Fibroblast of lung (primary cell): ENCODE data around the gene CHD9. TPM values are rescaled to one million over a fixed set of nuclear protein-coding genes. Genes with fewer than 3 reads are reported as not detected.

Source experiments
- DNase-seq, 2 donors: peaks; one replicate each; pipeline versions ENCODE4 v3.0.0 to v3.0.0-alpha.2; 2010; ENCODE audit warnings: low read depth in 2 of 2
- H2AFZ ChIP-seq: 2 replicates; pipeline ENCODE4 v1.5.1; 2012; ENCODE audit warnings: low read length, control low read depth, inconsistent platforms
- H3K27ac ChIP-seq: 2 replicates; pipeline ENCODE4 v1.5.1; 2011; ENCODE audit warnings: low read length, control low read depth; ENCODE audit not compliant: insufficient read depth
- H3K27me3 ChIP-seq: 2 replicates; pipeline ENCODE4 v1.5.1; 2011; ENCODE audit warnings: mild to moderate bottlenecking, low read length; ENCODE audit not compliant: control insufficient read depth, insufficient read depth
- H3K36me3 ChIP-seq: 2 replicates; pipeline ENCODE4 v1.5.1; 2011; ENCODE audit warnings: low read length; ENCODE audit not compliant: control insufficient read depth, insufficient read depth
- H3K4me1 ChIP-seq: 2 replicates; pipeline ENCODE4 v1.5.1; 2011; ENCODE audit warnings: low read length; ENCODE audit not compliant: control insufficient read depth, insufficient read depth; ENCODE audit errors: extremely low read depth
- H3K4me2 ChIP-seq: 2 replicates; pipeline ENCODE4 v1.5.1; 2011; ENCODE audit warnings: low read length, control low read depth; ENCODE audit not compliant: insufficient read depth; ENCODE audit errors: extremely low read depth
- H3K4me3 ChIP-seq, 4 experiments: fragments of 200-600 bp in 1 of 4; sonication (generic) in 1 of 4; replicated peaks in 1 of 4; 2 replicates each; pipeline ENCODE4 v1.5.1; 2011 to 2016; ENCODE audit warnings: low read length in 4 of 4, low read depth in 3 of 4, mild to moderate bottlenecking in 3 of 4, control low read depth in 2 of 4, inconsistent platforms in 1 of 4, mixed read lengths in 1 of 4; ENCODE audit not compliant: insufficient read depth in 1 of 4; ENCODE audit errors: control extremely low read depth in 1 of 4
- H3K79me2 ChIP-seq: 2 replicates; pipeline ENCODE4 v1.5.1; 2012; ENCODE audit warnings: mild to moderate bottlenecking, low read length, inconsistent platforms; ENCODE audit not compliant: control insufficient read depth, insufficient read depth
- H3K9ac ChIP-seq: 2 replicates; pipeline ENCODE4 v1.5.1; 2011; ENCODE audit warnings: mild to moderate bottlenecking, low read length, control low read depth; ENCODE audit not compliant: insufficient read depth
- H3K9me3 ChIP-seq: 2 replicates; pipeline ENCODE4 v1.5.1; 2012; ENCODE audit warnings: low read depth, low read length; ENCODE audit not compliant: control insufficient read depth, insufficient read depth
- H4K20me1 ChIP-seq: 2 replicates; pipeline ENCODE4 v1.5.1; 2011; ENCODE audit warnings: low read length; ENCODE audit not compliant: control insufficient read depth, insufficient read depth; ENCODE audit errors: extremely low read depth
- EZH2 ChIP-seq: IDR thresholded peaks from 2 replicates; pipeline ENCODE4 v1.5.1; 2012; ENCODE audit warnings: low read length, control low read depth, mild to moderate bottlenecking; ENCODE audit errors: missing control alignments
- polyA plus RNA-seq, 2 donors: library from polyadenylated mRNA; depleted of rRNA in 1 of 2; stranded (reverse) in 1 of 2; unstranded in 1 of 2; fragments of >200 nt; gene quantifications; 2 replicates each; pipeline ENCODE4 v1.2.1, GENCODE V29; 2011 to 2012; ENCODE audit warnings: missing spikeins in 1 of 2
- total RNA-seq: library from RNA; depleted of rRNA; stranded (reverse); fragments of >200 nt; gene quantifications from 2 replicates; pipeline ENCODE4 v1.2.1, GENCODE V29; 2014
- TF ChIP-seq, protein P1 (sequence below), 2 donors: IDR thresholded peaks in 1 of 2; conservative IDR thresholded peaks in 1 of 2; 1 replicate in 1 of 2; 2 replicates in 1 of 2; pipeline ENCODE4 v1.5.1; 2011 to 2012; ENCODE audit warnings: low read length in 2 of 2, control low read depth in 1 of 2, inconsistent platforms in 1 of 2, low read depth in 1 of 2, mild to moderate bottlenecking in 1 of 2

The CHD9 gene
- total and polyA plus RNA-seq, 2 donors (not counting 1 experiment from before 2014, with no cell fraction given): 32.9 to 60.9 TPM

DNA sequence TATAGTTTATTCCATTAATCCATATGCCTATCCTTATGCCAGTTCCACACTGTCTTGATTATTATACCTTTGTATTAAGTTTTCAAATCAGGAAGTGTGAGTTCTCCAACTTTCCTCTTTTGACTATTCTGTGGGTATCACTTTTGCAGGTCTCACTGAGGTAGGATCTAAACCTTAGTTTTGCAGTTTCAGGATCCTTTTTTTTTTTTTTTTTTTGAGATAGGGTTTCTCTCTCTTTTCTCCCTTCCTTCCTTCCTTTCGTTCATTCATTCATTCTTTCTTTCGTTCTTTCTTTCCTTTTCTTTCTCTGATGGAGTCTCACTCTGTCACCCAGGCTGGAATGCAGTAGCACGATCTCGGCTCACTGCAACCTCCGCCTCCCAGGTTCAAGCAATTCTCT lies 71.6 kb downstream of the CHD9 start:
- no peak overlapping the region for H3K4me3 ChIP-seq
- no peaks in the 10 kb centered on the region for H4K20me1 ChIP-seq
- no peak overlapping the region for H3K27ac ChIP-seq
- H3K9ac ChIP-seq: no peak overlapping the region
- H3K79me2 ChIP-seq: peaks cover under 1% of the 10 kb centered on the region
- H3K4me2 ChIP-seq: no peak overlapping the region
- TF ChIP-seq EZH2: no peak
- TF ChIP-seq, protein P1, sequence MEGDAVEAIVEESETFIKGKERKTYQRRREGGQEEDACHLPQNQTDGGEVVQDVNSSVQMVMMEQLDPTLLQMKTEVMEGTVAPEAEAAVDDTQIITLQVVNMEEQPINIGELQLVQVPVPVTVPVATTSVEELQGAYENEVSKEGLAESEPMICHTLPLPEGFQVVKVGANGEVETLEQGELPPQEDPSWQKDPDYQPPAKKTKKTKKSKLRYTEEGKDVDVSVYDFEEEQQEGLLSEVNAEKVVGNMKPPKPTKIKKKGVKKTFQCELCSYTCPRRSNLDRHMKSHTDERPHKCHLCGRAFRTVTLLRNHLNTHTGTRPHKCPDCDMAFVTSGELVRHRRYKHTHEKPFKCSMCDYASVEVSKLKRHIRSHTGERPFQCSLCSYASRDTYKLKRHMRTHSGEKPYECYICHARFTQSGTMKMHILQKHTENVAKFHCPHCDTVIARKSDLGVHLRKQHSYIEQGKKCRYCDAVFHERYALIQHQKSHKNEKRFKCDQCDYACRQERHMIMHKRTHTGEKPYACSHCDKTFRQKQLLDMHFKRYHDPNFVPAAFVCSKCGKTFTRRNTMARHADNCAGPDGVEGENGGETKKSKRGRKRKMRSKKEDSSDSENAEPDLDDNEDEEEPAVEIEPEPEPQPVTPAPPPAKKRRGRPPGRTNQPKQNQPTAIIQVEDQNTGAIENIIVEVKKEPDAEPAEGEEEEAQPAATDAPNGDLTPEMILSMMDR (conservative IDR thresholded peaks at IDR 0.05 in 1 of 2, IDR thresholded peaks at IDR 0.05 in 1 of 2; ENCODE audit: low read depth in 1 of 2, low read length in 2 of 2): no peak
- no peaks in the 10 kb centered on the region for H3K36me3 ChIP-seq
- no peaks in the 10 kb centered on the region for H3K9me3 ChIP-seq
- DNase-seq: no peak
- no peak overlapping the region for H2AFZ ChIP-seq
- H3K4me1 ChIP-seq: peaks cover 8% of the 10 kb centered on the region
- H3K27me3 ChIP-seq: no peaks in the 10 kb centered on the region

DNA sequence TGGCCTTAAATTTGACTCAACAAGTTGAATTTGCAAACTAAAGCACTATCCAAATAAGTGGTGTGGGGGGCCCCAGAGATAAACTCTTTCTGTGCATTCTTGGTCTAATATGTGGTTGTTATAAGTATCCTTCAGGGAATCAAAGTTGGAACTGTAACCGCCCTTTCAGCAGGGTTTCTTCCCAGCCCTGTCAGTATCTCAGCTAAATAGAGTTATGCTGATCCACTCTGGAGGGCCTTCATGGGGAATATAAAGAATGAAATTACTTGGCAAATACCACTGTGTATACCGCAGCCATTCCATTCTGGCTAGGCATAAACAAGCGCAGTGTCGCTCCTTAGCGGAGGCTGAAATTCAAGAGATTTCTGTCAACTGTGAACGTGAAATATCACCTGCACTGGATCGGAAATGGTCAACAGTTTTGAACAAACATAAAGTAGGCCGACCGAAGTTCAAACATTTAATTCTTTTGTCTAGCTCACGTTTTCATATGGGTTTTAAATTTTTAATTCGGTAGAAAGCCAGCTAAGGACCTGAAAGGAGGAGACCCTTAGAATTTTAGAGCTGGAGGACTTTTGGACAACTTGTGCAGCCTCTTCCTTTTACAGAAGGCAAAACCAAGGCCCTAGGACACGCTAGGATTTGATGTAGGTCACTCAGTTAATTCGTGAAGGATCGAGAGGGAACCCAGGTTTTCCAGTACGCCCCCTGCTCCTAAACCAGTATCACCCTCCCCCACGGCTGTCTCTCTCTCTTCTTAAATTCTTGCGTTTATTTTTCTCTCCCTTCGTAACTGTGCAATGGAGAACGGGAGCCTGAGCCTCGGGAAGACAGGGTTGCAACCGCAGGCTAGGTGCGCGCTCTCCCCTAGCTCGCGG lies 74.7 kb downstream of the CHD9 start:
- DNase-seq: peak; percentile 55 to 78
- Histone ChIP-seq H4K20me1 (no peaks in the 10 kb centered on the region), H3K36me3 (no peaks in the 10 kb centered on the region), H3K9me3 (no peaks in the 10 kb centered on the region), H3K27me3 (no peaks in the 10 kb centered on the region), H2AFZ (peak overlapping the region; percentile 61), H3K79me2 (peaks cover 24% of the 10 kb centered on the region), H3K9ac (peak overlapping the region; percentile 83), H3K4me2 (peak overlapping the region; percentile 99), H3K4me1 (peaks cover 8% of the 10 kb centered on the region), H3K4me3 (peak overlapping the region; percentile 53 to 78 (median 69)), H3K27ac (peak overlapping the region; percentile 92)
- TF ChIP-seq, protein P1 (conservative IDR thresholded peaks at IDR 0.05 in 1 of 2, IDR thresholded peaks at IDR 0.05 in 1 of 2; ENCODE audit: low read depth in 1 of 2, low read length in 2 of 2): peak in 1 of 2 donors; percentile 2
- no peak for TF ChIP-seq EZH2

DNA sequence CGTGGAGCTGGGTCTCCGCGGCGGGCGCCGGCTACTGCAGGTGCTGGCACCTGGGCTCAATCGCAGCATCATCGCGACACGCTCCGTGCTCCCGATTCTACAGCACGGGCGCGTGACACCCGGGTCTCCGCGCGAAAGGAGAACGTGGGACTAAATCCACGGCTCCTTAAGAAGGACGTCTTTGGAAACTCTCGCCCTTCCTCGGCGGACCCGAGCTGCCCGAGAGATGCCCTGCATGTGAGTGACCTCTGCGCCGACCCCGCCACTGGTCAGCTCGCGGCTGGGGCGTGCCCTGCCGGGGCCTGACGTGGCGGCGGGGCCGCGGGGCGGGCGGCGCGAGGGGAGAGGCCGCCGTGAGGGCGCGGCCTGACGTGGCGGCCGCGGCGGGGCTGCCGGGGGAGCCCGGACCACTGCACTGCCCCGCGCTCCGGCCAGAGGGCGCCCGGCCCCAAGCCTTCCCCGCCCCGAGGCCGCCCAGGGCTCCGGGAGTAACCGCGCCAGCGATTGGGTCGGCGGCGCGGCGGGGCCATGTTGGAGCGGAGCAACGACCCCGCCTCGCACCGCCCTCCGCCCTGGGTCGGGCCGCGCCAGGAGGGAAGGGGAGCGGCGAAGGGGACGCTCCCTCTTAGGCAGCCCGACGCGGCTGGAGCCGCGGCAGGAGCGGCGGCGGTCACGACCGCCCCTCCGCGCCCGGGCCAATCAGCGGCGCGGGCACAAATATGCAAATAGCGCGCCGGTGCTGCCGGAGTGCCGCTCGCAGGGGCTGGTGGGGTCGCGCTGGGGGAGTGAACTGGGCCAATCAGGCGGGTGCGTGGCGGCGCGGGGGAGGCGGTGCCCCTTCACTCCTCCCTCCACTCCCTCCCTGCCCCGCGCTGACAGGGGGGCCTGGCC lies 75.6 kb downstream of the CHD9 start:
- TF ChIP-seq, protein P1 (conservative IDR thresholded peaks at IDR 0.05 in 1 of 2, IDR thresholded peaks at IDR 0.05 in 1 of 2; ENCODE audit: low read depth in 1 of 2, low read length in 2 of 2): peak; percentile 36
- no peak for TF ChIP-seq EZH2
- H3K9ac ChIP-seq: peak overlapping the region; percentile 83
- H3K27me3 ChIP-seq: no peaks in the 10 kb centered on the region
- H4K20me1 ChIP-seq: no peaks in the 10 kb centered on the region
- peak overlapping the region; percentile 53 to 84 (median 74) for H3K4me3 ChIP-seq
- peaks cover 29% of the 10 kb centered on the region for H3K79me2 ChIP-seq
- peaks cover 8% of the 10 kb centered on the region for H3K4me1 ChIP-seq
- DNase-seq: peak; percentile 94 to 95
- H3K4me2 ChIP-seq: peak overlapping the region; percentile 99
- no peaks in the 10 kb centered on the region for H3K9me3 ChIP-seq
- H2AFZ ChIP-seq: peak overlapping the region; percentile 61
- no peaks in the 10 kb centered on the region for H3K36me3 ChIP-seq
- peak overlapping the region; percentile 92 for H3K27ac ChIP-seq
